GM19463 (cell line): ENCODE data around the gene GFPT2.
A peak's percentile ranks its signal among the peaks of the same experiment; 100 is the strongest.

Experiments
- ATAC-seq: cut with Tn5 transposase; IDR thresholded peaks from one replicate; pipeline ENCODE4 v1.9.1; 2021; ENCODE audit warnings: mild to moderate bottlenecking, moderate library complexity; ENCODE audit not compliant: unreplicated experiment

GFPT2 gene

GRCh38 chr5:180353048-180353979 lies at the start of gene GFPT2:
TSS of gene GFPT2 (minus strand) at chr5:180353336. CDS start at chr5:180353217, 119 bp downstream.
- ATAC-seq = peak; percentile 76

GRCh38 chr5:180402716-180403115 lies 49.6 kb upstream of the GFPT2 start:
- no peak for ATAC-seq

GRCh38 chr5:180401229-180401907 lies 48.2 kb upstream of the GFPT2 start:
- no peak for ATAC-seq

- no peak for ATAC-seq
Measured at GRCh38 chr5:180400416-180400815, 47.3 kb upstream of the GFPT2 start.

GRCh38 chr5:180399401-180400215 lies 46.5 kb upstream of the GFPT2 start:
- no peak for ATAC-seq

- no peak for ATAC-seq
Measured at GRCh38 chr5:180396926-180397325, 43.8 kb upstream of the GFPT2 start.

- no peak for ATAC-seq
Measured at GRCh38 chr5:180395540-180396274, 42.6 kb upstream of the GFPT2 start.

GRCh38 chr5:180394031-180394636 lies 41.0 kb upstream of the GFPT2 start:
- ATAC-seq = no peak

- ATAC-seq = no peak
Measured at GRCh38 chr5:180391276-180391675, 38.1 kb upstream of the GFPT2 start.

GRCh38 chr5:180390441-180391190 lies 37.5 kb upstream of the GFPT2 start:
- no peak for ATAC-seq

GRCh38 chr5:180389252-180390101 lies 36.3 kb upstream of the GFPT2 start:
- no peak for ATAC-seq

GRCh38 chr5:180387798-180388197 lies 34.7 kb upstream of the GFPT2 start:
- no peak for ATAC-seq

- ATAC-seq = no peak
Measured at GRCh38 chr5:180382926-180383325, 29.8 kb upstream of the GFPT2 start.

- no peak for ATAC-seq
Measured at GRCh38 chr5:180381851-180382480, 28.8 kb upstream of the GFPT2 start.

- no peak for ATAC-seq
Measured at GRCh38 chr5:180381428-180381827, 28.3 kb upstream of the GFPT2 start.

- no peak for ATAC-seq
Measured at GRCh38 chr5:180380856-180381255, 27.7 kb upstream of the GFPT2 start.

- no peak for ATAC-seq
Measured at GRCh38 chr5:180380441-180380840, 27.3 kb upstream of the GFPT2 start.
